A549 (cell line): ENCODE data around the gene VPS29. TPM values are rescaled to one million over a fixed set of nuclear protein-coding genes. Genes with fewer than 3 reads are reported as not detected.

ENCODE experiments used
- ATAC-seq, 2 experiments: fragments of 200-7000 bp in 1 of 2; fragments of >200 bp in 1 of 2; cut with Nextera tagmentation in 1 of 2; cut with Tn5 transposase in 1 of 2; 3 replicates each; pipeline versions ENCODE4 v1.8.0 to v1.9.1; 2018 to 2020; ENCODE audit warnings: mild to moderate bottlenecking in 1 of 2, moderate library complexity in 1 of 2
- CTCF ChIA-PET: fragments of 300-600 bp; sonication (Branson Sonifier 250); formaldehyde crosslinking; extraction: SDS; loops from one replicate; lab custom pipeline; 2021; ENCODE audit warnings: antibody characterized with exemption, inconsistent platforms; lab: Yijun Ruan, JAX
- POLR2A ChIA-PET: fragments of 350-600 bp; formaldehyde crosslinking; extraction: SDS; loops from one replicate; lab custom pipeline; 2021; ENCODE audit warnings: antibody characterized with exemption, inconsistent platforms; lab: Yijun Ruan, JAX
- DNase-seq, 2 experiments: peaks; one replicate each; pipeline versions ENCODE4 v3.0.0 to v3.0.0-alpha.2; 2011 to 2016; ENCODE audit warnings: low read depth in 1 of 2, low spot score in 1 of 2
- FAIRE-seq: peaks from 2 replicates; lab custom pipeline; 2011; peaks lifted over from hg19 to GRCh38; lab: Jason Lieb, UNC
- H3K27ac ChIP-seq, 2 experiments: fragments of >200 bp; sonication (Bioruptor Twin); formaldehyde crosslinking; 3 replicates each; pipeline ENCODE4 v1.5.1; 2016 to 2017
- H3K4me1 ChIP-seq: fragments of >200 bp; sonication (Bioruptor Twin); formaldehyde crosslinking; 3 replicates; pipeline ENCODE4 v1.6.1; 2016
- H3K4me2 ChIP-seq: fragments of >200 bp; sonication (Bioruptor Twin); formaldehyde crosslinking; 3 replicates; pipeline ENCODE4 v1.6.1; 2016
- H3K4me3 ChIP-seq: fragments of >200 bp; sonication (Bioruptor Twin); formaldehyde crosslinking; 3 replicates; pipeline ENCODE4 v1.5.1; 2016
- H3K9me3 ChIP-seq: fragments of >200 bp; sonication (Bioruptor Twin); formaldehyde crosslinking; 3 replicates; pipeline ENCODE4 v1.6.1; 2016
- BCL3 ChIP-seq: fragments of >200 bp; sonication (Bioruptor Twin); formaldehyde crosslinking; IDR thresholded peaks from 3 replicates; pipeline ENCODE4 v1.6.1; 2016
- CBX8 ChIP-seq: fragments of 200-600 bp; sonication (generic); IDR thresholded peaks from 2 replicates; pipeline ENCODE4 v1.6.1; 2016
- GATA3 ChIP-seq: IDR thresholded peaks from 2 replicates; pipeline ENCODE4 v1.6.1; 2012; ENCODE audit warnings: borderline replicate concordance
- HES2 ChIP-seq: fragments of >200 bp; sonication (Bioruptor Twin); formaldehyde crosslinking; IDR thresholded peaks from 2 replicates; pipeline ENCODE4 v1.6.1; 2016
- HEYL ChIP-seq: fragments of 250-450 bp; sonication (Bioruptor Pico); IDR thresholded peaks from 2 replicates; pipeline ENCODE4 v1.8.0; 2021; ENCODE audit warnings: mild to moderate bottlenecking, moderate library complexity
- HMGXB4 ChIP-seq: fragments of 250-450 bp; sonication (Bioruptor Pico); IDR thresholded peaks from 2 replicates; pipeline ENCODE4 v1.5.0; 2021; ENCODE audit warnings: mild to moderate bottlenecking, moderate library complexity, borderline replicate concordance
- HOXA7 ChIP-seq: fragments of 250-450 bp; sonication (Bioruptor Pico); IDR thresholded peaks from 2 replicates; pipeline ENCODE4 v1.5.0; 2020; ENCODE audit warnings: mild to moderate bottlenecking, moderate library complexity
- HOXB5 ChIP-seq: fragments of 250-450 bp; sonication (Bioruptor Pico); IDR thresholded peaks from 2 replicates; pipeline ENCODE4 v1.5.0; 2020; ENCODE audit warnings: mild to moderate bottlenecking, moderate library complexity
- JUNB ChIP-seq: fragments of >200 bp; sonication (Bioruptor Twin); formaldehyde crosslinking; IDR thresholded peaks from 2 replicates; pipeline ENCODE4 v1.6.1; 2016
- MAFK ChIP-seq: fragments of 450-650 bp; IDR thresholded peaks from 2 replicates; pipeline ENCODE4 v1.6.1; 2014; ENCODE audit not compliant: partially characterized antibody
- POLR2A ChIP-seq: IDR thresholded peaks from 2 replicates; pipeline ENCODE4 v1.6.1; 2012; ENCODE audit warnings: mild to moderate bottlenecking, low read length
- POLR2AphosphoS2 ChIP-seq: conservative IDR thresholded peaks from 2 replicates; pipeline ENCODE4 v1.6.1; 2012; ENCODE audit warnings: low read length, improper control_type of control experiment, inconsistent platforms
- REST ChIP-seq: fragments of 200-600 bp; sonication (generic); IDR thresholded peaks from 2 replicates; pipeline ENCODE4 v1.6.1; 2016; ENCODE audit warnings: antibody characterized with exemption, mild to moderate bottlenecking, moderate library complexity
- RFX5 ChIP-seq: fragments of 450-650 bp; IDR thresholded peaks from 2 replicates; pipeline ENCODE4 v1.7.1; 2014; ENCODE audit warnings: antibody characterized with exemption, mild to moderate bottlenecking, moderate library complexity
- RNF2 ChIP-seq: fragments of 200-600 bp; sonication (generic); IDR thresholded peaks from 2 replicates; pipeline ENCODE4 v1.6.1; 2016; ENCODE audit warnings: low read depth, mild to moderate bottlenecking, antibody characterized with exemption, moderate library complexity, borderline replicate concordance
- ZSCAN20 ChIP-seq: fragments of 250-450 bp; sonication (Bioruptor Pico); IDR thresholded peaks from 2 replicates; pipeline ENCODE4 v1.8.0; 2022; ENCODE audit warnings: mild to moderate bottlenecking, moderate library complexity
- WGBS: methylation state at CpG from one replicate; pipeline ENCODE4 v1.1.6; 2017; ENCODE audit errors: missing lambda C conversion rate; 5-methylcytosine and 5-hydroxymethylcytosine counted together
- polyA plus RNA-seq, 4 experiments: library from polyadenylated mRNA; depleted of rRNA in 3 of 4; stranded (reverse); fragments of >200 nt; fragmentation: RNase III in 1 of 4; extraction: RNeasy Plus Mini Kit Qiagen cat#74134 plus additional on column Dnase treatment in 1 of 4; gene quantifications; 2 replicates in 3 of 4; 3 replicates in 1 of 4; pipeline ENCODE4 v1.2.3, GENCODE V29; 2011 to 2017
- small RNA-seq, 6 experiments: library from RNA; depleted of rRNA; stranded (forward); fragments of <200 nt; gene quantifications; one replicate each; pipeline ENCODE3, GENCODE V24; 2012

The VPS29 gene
- polyA plus RNA-seq, 2 of the 4 experiments (the other 2 are of a cell fraction): 183 to 230 TPM

- CTCF ChIA-PET: interaction anchor here (1.8 kb wide), 1 partner anchor 13 kb away, joined by 7 read pairs; no protein-coding TSS in a partner anchor
- FAIRE-seq (no peak), ATAC-seq (no peak), DNase-seq (no peak)
- no peak overlapping the region for H3K4me3 ChIP-seq
- no peak overlapping the region for H3K27ac ChIP-seq
- POLR2A ChIA-PET: no interaction called here
- TF ChIP-seq POLR2AphosphoS2: no peak
- TF ChIP-seq POLR2A: no peak
- no peak for TF ChIP-seq HES2
- TF ChIP-seq HOXB5: no peak
- TF ChIP-seq BCL3: no peak
- no peak for TF ChIP-seq RFX5
- TF ChIP-seq CBX8: no peak
- no peak for TF ChIP-seq ZSCAN20 (CRISPR knock-in tag)
- no peak for TF ChIP-seq MAFK
- TF ChIP-seq RNF2: no peak
- TF ChIP-seq HMGXB4: no peak
- no peak for TF ChIP-seq HOXA7 (CRISPR knock-in tag)
- no peak for TF ChIP-seq HEYL (CRISPR knock-in tag)
- TF ChIP-seq REST: no peak
- TF ChIP-seq GATA3: no peak
- TF ChIP-seq JUNB: no peak
- H3K4me2 ChIP-seq: no peak overlapping the region
- no peaks in the 10 kb centered on the region for H3K9me3 ChIP-seq
- peaks cover 13% of the 10 kb centered on the region; the same call in 1 of the 3 replicates for H3K4me1 ChIP-seq
- WGBS: 95% methylated on average over 3 of the region's 3 CpGs
Measured at GRCh38 chr12:110444455-110444854, 57.5 kb downstream of the VPS29 start.

Small RNAs within 50 kb of the gene (small RNA-seq; reads per million reads assigned to genes)
- gene RF00278: 0 reads per million in 6 experiments

Other genes starting within 250 kb of the VPS29 start
- gene ATP2A2, start 220.9 kb downstream of the VPS29 start, polyA plus RNA-seq (2011; rRNA removed): 415 and 431 TPM in 2 replicates
- gene ATP2A2, start 220.9 kb downstream of the VPS29 start, polyA plus RNA-seq (2017; fragmentation: RNase III; extraction: RNeasy Plus Mini Kit Qiagen cat#74134 plus additional on column Dnase treatment): 328 to 356 TPM (median 342 TPM) in 3 replicates
- 107 and 122 TPM in 2 replicates for gene ANAPC7, start 98.4 kb downstream of the VPS29 start, polyA plus RNA-seq (2011; rRNA removed)
- gene ANAPC7, start 98.4 kb downstream of the VPS29 start, polyA plus RNA-seq (2017; fragmentation: RNase III; extraction: RNeasy Plus Mini Kit Qiagen cat#74134 plus additional on column Dnase treatment): 66.1 to 74.0 TPM (median 70.6 TPM) in 3 replicates
- 83.3 and 171 TPM in 2 replicates for gene ARPC3, start 51.8 kb downstream of the VPS29 start, polyA plus RNA-seq (2011; rRNA removed)
- 718 to 772 TPM (median 750 TPM) in 3 replicates for gene ARPC3, start 51.8 kb downstream of the VPS29 start, polyA plus RNA-seq (2017; fragmentation: RNase III; extraction: RNeasy Plus Mini Kit Qiagen cat#74134 plus additional on column Dnase treatment)
- 47.2 and 63.8 TPM in 2 replicates for gene GPN3, start 33.9 kb downstream of the VPS29 start, polyA plus RNA-seq (2011; rRNA removed)
- gene GPN3, start 33.9 kb downstream of the VPS29 start, polyA plus RNA-seq (2017; fragmentation: RNase III; extraction: RNeasy Plus Mini Kit Qiagen cat#74134 plus additional on column Dnase treatment): 39.2 to 42.3 TPM (median 39.5 TPM) in 3 replicates
- gene FAM216A, start 33.3 kb downstream of the VPS29 start, polyA plus RNA-seq (2011; rRNA removed): 27.9 and 40.6 TPM in 2 replicates
- gene FAM216A, start 33.3 kb downstream of the VPS29 start, polyA plus RNA-seq (2017; fragmentation: RNase III; extraction: RNeasy Plus Mini Kit Qiagen cat#74134 plus additional on column Dnase treatment): 18.1 to 22.6 TPM (median 18.1 TPM) in 3 replicates
- gene RAD9B, start 220 bp upstream of the VPS29 start, polyA plus RNA-seq (2011; rRNA removed): 0.60 and 0.66 TPM in 2 replicates
- 0.18 to 0.25 TPM (median 0.21 TPM) in 3 replicates for gene RAD9B, start 220 bp upstream of the VPS29 start, polyA plus RNA-seq (2017; fragmentation: RNase III; extraction: RNeasy Plus Mini Kit Qiagen cat#74134 plus additional on column Dnase treatment)
- 27.1 and 30.3 TPM in 2 replicates for gene PPTC7, start 81.2 kb upstream of the VPS29 start, polyA plus RNA-seq (2011; rRNA removed)
- gene PPTC7, start 81.2 kb upstream of the VPS29 start, polyA plus RNA-seq (2017; fragmentation: RNase III; extraction: RNeasy Plus Mini Kit Qiagen cat#74134 plus additional on column Dnase treatment): 13.8 to 15.1 TPM (median 14.7 TPM) in 3 replicates
- gene TCTN1, start 112.0 kb upstream of the VPS29 start, polyA plus RNA-seq (2011; rRNA removed): 56.9 and 62.2 TPM in 2 replicates
- 26.3 to 27.8 TPM (median 26.5 TPM) in 3 replicates for gene TCTN1, start 112.0 kb upstream of the VPS29 start, polyA plus RNA-seq (2017; fragmentation: RNase III; extraction: RNeasy Plus Mini Kit Qiagen cat#74134 plus additional on column Dnase treatment)
- gene HVCN1, start 187.0 kb upstream of the VPS29 start, polyA plus RNA-seq (2011; rRNA removed): 1.1 TPM in 2 replicates
- 0.20 to 0.46 TPM (median 0.34 TPM) in 3 replicates for gene HVCN1, start 187.0 kb upstream of the VPS29 start, polyA plus RNA-seq (2017; fragmentation: RNase III; extraction: RNeasy Plus Mini Kit Qiagen cat#74134 plus additional on column Dnase treatment)
- gene PPP1CC, start 240.8 kb upstream of the VPS29 start, polyA plus RNA-seq (2011; rRNA removed): 210 and 258 TPM in 2 replicates
- 131 to 139 TPM (median 131 TPM) in 3 replicates for gene PPP1CC, start 240.8 kb upstream of the VPS29 start, polyA plus RNA-seq (2017; fragmentation: RNase III; extraction: RNeasy Plus Mini Kit Qiagen cat#74134 plus additional on column Dnase treatment)